Neural progenitor cell (in vitro differentiated cells): Measurements from ENCODE around the gene RIOK3.

Source experiments
- EZH2 ChIP-seq: fragments of 200-600 bp; sonication (generic); IDR thresholded peaks from 2 replicates; pipeline ENCODE4 v1.6.1; 2017; ENCODE audit warnings: antibody characterized with exemption, mild to moderate bottlenecking, moderate library complexity
- EZH2phosphoT487 ChIP-seq: fragments of 200-600 bp; sonication (generic); IDR thresholded peaks from 2 replicates; pipeline ENCODE4 v1.6.1; 2017; ENCODE audit warnings: antibody characterized with exemption
- TF ChIP-seq, protein P1 (sequence below): fragments of 200-600 bp; sonication (generic); IDR thresholded peaks from 2 replicates; pipeline ENCODE4 v1.5.1; 2017; ENCODE audit warnings: antibody characterized with exemption, mild to moderate bottlenecking

- TF ChIP-seq, protein P1, sequence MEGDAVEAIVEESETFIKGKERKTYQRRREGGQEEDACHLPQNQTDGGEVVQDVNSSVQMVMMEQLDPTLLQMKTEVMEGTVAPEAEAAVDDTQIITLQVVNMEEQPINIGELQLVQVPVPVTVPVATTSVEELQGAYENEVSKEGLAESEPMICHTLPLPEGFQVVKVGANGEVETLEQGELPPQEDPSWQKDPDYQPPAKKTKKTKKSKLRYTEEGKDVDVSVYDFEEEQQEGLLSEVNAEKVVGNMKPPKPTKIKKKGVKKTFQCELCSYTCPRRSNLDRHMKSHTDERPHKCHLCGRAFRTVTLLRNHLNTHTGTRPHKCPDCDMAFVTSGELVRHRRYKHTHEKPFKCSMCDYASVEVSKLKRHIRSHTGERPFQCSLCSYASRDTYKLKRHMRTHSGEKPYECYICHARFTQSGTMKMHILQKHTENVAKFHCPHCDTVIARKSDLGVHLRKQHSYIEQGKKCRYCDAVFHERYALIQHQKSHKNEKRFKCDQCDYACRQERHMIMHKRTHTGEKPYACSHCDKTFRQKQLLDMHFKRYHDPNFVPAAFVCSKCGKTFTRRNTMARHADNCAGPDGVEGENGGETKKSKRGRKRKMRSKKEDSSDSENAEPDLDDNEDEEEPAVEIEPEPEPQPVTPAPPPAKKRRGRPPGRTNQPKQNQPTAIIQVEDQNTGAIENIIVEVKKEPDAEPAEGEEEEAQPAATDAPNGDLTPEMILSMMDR, result no peak
- no peak for TF ChIP-seq EZH2phosphoT487
- TF ChIP-seq EZH2, result no peak
These were observed 48.5 kb downstream of the RIOK3 start for GRCh38 chr18:23501626-23502025.
